Uterus (tissue), 4 donors: Measurements from ENCODE around the gene GOLPH3. TPM values are rescaled to one million over a fixed set of nuclear protein-coding genes. Genes with fewer than 3 reads are reported as not detected.

Experiments
- DNase-seq, 2 donors: peaks; one replicate each; pipeline ENCODE4 v3.0.0-alpha.2; 2019 to 2020
- H3K27ac ChIP-seq, 2 donors: fragments of 200-600 bp; sonication (generic); 1 replicate in 1 of 2; 2 replicates in 1 of 2; pipeline ENCODE4 v1.5.1; 2016 to 2018
- H3K27me3 ChIP-seq, 2 donors: fragments of 200-600 bp; sonication (generic); one replicate each; pipeline ENCODE4 v1.5.1; 2018 to 2019; ENCODE audit warnings: control low read depth in 1 of 2
- H3K36me3 ChIP-seq, 2 donors: fragments of 200-600 bp; sonication (generic); one replicate each; pipeline ENCODE4 v1.5.1; 2019; ENCODE audit warnings: control low read depth in 1 of 2
- H3K4me1 ChIP-seq, 2 donors: fragments of 200-600 bp; sonication (generic); one replicate each; pipeline ENCODE4 v1.5.1; 2018 to 2019; ENCODE audit warnings: control low read depth in 1 of 2
- H3K4me3 ChIP-seq, 2 donors: fragments of 200-600 bp; sonication (generic); 1 replicate in 1 of 2; 2 replicates in 1 of 2; pipeline ENCODE4 v1.5.1; 2018 to 2019; ENCODE audit warnings: mild to moderate bottlenecking in 1 of 2
- H3K9me3 ChIP-seq, 2 donors: fragments of 200-600 bp; sonication (generic); one replicate each; pipeline ENCODE4 v1.5.1; 2019; ENCODE audit warnings: control low read depth in 1 of 2
- CTCF ChIP-seq, 4 experiments: fragments of 200-600 bp in 2 of 4; fragments of 450-650 bp in 2 of 4; sonication (generic) in 2 of 4; IDR thresholded peaks; one replicate each; pipeline ENCODE4 v1.5.1; 2016 to 2019; ENCODE audit warnings: antibody characterized with exemption in 4 of 4, mild to moderate bottlenecking in 2 of 4, moderate library complexity in 1 of 4
- POLR2A ChIP-seq, 2 donors: fragments of 450-650 bp; IDR thresholded peaks; one replicate each; pipeline ENCODE4 v1.6.1; 2016; ENCODE audit warnings: antibody characterized with exemption in 2 of 2, mild to moderate bottlenecking in 1 of 2, moderate library complexity in 1 of 2
- intact Hi-C: fragments of 100-400 bp; cut with DNase I; formaldehyde crosslinking; loops from one replicate; pipeline ENCODE4 v1.15.1; 2023; ENCODE audit warnings: low total_unique reads
- total RNA-seq, 4 donors: library from RNA; depleted of rRNA in 3 of 4; stranded (reverse); fragments of >200 nt in 3 of 4; gene quantifications; one replicate each; pipeline versions ENCODE4 v1.1.0 to v1.2.4, GENCODE V29; 2014 to 2023
- donor health status: DM: yes; HTN: yes; CAD: no.

Gene GOLPH3
- total RNA-seq, 4 donors from 2014 or later, result 31.8 to 93.7 (median 69.0) TPM

- peaks cover 0 to 5% of the 10 kb centered on the region in 2 donors for H3K4me1 ChIP-seq
- intact Hi-C loops, result no loop called here
- H3K27me3 ChIP-seq, result no peaks in the 10 kb centered on the region
- H3K9me3 ChIP-seq, result no peaks in the 10 kb centered on the region
- no peak overlapping the region for H3K4me3 ChIP-seq
- DNase-seq, result no peak
- TF ChIP-seq POLR2A (IDR thresholded peaks at IDR 0.05) (no peak), CTCF (IDR thresholded peaks at IDR 0.05) (no peak)
- H3K36me3 ChIP-seq, result no peaks in the 10 kb centered on the region
- peak overlapping the region in 1 of 2 donors; percentile 17 for H3K27ac ChIP-seq
Measured at GRCh38 chr5:32153723-32154122, 20.4 kb downstream of the GOLPH3 start.

DNA sequence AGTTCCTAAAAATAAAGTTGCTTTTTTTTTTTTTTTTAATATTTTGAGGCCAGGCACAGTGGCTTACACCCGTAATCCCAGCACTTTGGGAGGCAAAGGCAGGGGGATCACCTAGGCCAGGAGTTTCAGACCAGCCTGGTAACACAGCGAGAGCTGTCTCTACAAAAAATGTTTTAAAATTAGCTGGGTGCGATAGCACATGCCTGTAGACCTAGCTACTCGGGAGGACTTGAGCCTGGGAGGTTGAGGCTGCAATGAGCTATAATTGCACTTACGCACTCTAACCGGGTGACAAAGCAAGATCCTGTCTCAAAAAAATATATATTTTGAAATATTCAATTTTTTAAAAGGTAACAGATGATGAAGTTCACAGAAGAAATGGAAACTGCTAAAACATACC lies 22.9 kb downstream of the GOLPH3 start:
- H3K4me1 ChIP-seq, result peaks cover 0 to 5% of the 10 kb centered on the region in 2 donors

GRCh38 chr5:32150366-32150765 lies 23.8 kb downstream of the GOLPH3 start:
- H3K4me3 ChIP-seq, result no peak overlapping the region
- H3K27ac ChIP-seq, result no peak overlapping the region
- no peaks in the 10 kb centered on the region for H3K36me3 ChIP-seq
- DNase-seq, result no peak
- intact Hi-C loops, result no loop called here
- no peaks in the 10 kb centered on the region for H3K9me3 ChIP-seq
- no peak for TF ChIP-seq POLR2A (IDR thresholded peaks at IDR 0.05)
- TF ChIP-seq CTCF (IDR thresholded peaks at IDR 0.05), result no peak
- peaks cover 0 to 5% of the 10 kb centered on the region in 2 donors for H3K4me1 ChIP-seq
- no peaks in the 10 kb centered on the region for H3K27me3 ChIP-seq

More for the DNA sequence above, 22.9 kb downstream of the GOLPH3 start:
- no peaks in the 10 kb centered on the region for H3K9me3 ChIP-seq
- intact Hi-C loops, result no loop called here
- H3K4me3 ChIP-seq, result no peak overlapping the region
- no peak for TF ChIP-seq CTCF (IDR thresholded peaks at IDR 0.05)
- TF ChIP-seq POLR2A (IDR thresholded peaks at IDR 0.05), result no peak
- no peak for DNase-seq
- H3K27ac ChIP-seq, result no peak overlapping the region
- no peaks in the 10 kb centered on the region for H3K36me3 ChIP-seq
- H3K27me3 ChIP-seq, result no peaks in the 10 kb centered on the region

DNA sequence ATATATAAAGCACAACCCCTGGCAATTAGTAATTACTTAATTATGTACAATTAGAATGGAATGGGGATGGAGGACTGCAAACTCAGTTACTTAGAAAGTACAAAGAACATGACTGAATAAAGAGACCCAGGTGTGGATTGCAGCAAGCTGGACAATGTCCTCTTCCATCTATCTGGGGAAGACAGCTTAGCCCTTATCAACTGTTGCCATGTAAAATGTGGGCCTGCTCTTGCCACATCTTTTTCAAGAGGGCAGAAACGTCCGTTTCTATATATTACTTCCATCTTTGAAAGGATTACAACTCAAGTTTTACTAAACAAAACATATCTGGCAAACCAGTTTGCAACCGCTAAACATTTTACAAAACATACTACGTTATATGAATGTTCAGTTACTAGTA lies 26.2 kb downstream of the GOLPH3 start:
- no peak overlapping the region for H3K27ac ChIP-seq
- no peak overlapping the region for H3K4me3 ChIP-seq
- no peaks in the 10 kb centered on the region for H3K36me3 ChIP-seq
- no peaks in the 10 kb centered on the region for H3K27me3 ChIP-seq
- no peak for DNase-seq
- intact Hi-C loops, result no loop called here
- TF ChIP-seq POLR2A (IDR thresholded peaks at IDR 0.05), result no peak
- no peak for TF ChIP-seq CTCF (IDR thresholded peaks at IDR 0.05)
- H3K4me1 ChIP-seq, result peaks cover 5 to 6% of the 10 kb centered on the region in 2 donors
- no peaks in the 10 kb centered on the region for H3K9me3 ChIP-seq

DNA sequence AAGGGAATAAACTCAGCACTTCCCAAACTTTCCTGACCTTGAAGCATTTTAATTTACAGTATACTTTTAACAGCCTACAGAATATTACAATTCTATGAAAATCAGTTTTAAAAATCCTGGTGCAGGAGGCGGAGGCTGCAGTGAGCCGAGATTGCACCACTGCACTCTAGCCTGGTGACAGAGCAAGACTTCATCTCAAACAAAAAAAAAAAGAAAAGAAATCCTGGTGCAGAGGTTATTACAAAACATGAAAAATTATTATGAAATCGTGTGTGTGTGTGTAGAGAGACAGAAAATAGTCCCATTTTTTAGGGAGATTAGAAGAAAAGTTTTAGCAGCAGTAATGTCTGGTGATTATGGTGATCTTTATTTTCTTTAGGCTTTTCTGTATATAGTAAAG lies 26.9 kb downstream of the GOLPH3 start:
- no peak overlapping the region for H3K27ac ChIP-seq
- peaks cover 5 to 6% of the 10 kb centered on the region in 2 donors for H3K4me1 ChIP-seq
- no peaks in the 10 kb centered on the region for H3K36me3 ChIP-seq
- no peaks in the 10 kb centered on the region for H3K27me3 ChIP-seq
- H3K9me3 ChIP-seq, result no peaks in the 10 kb centered on the region
- no peak for DNase-seq
- intact Hi-C loops, result no loop called here
- no peak overlapping the region for H3K4me3 ChIP-seq
- TF ChIP-seq POLR2A (IDR thresholded peaks at IDR 0.05) (no peak), CTCF (IDR thresholded peaks at IDR 0.05) (no peak)
